Suppressor macrophage treated with lipopolysaccharide for 1 hour (primary cell): Measurements from ENCODE around the gene SELENOF.

ENCODE experiments used
- DNase-seq, 3 donors: peaks; one replicate each; pipeline ENCODE4 v3.0.0-alpha.2; 2020 to 2022

The SELENOF gene

DNA sequence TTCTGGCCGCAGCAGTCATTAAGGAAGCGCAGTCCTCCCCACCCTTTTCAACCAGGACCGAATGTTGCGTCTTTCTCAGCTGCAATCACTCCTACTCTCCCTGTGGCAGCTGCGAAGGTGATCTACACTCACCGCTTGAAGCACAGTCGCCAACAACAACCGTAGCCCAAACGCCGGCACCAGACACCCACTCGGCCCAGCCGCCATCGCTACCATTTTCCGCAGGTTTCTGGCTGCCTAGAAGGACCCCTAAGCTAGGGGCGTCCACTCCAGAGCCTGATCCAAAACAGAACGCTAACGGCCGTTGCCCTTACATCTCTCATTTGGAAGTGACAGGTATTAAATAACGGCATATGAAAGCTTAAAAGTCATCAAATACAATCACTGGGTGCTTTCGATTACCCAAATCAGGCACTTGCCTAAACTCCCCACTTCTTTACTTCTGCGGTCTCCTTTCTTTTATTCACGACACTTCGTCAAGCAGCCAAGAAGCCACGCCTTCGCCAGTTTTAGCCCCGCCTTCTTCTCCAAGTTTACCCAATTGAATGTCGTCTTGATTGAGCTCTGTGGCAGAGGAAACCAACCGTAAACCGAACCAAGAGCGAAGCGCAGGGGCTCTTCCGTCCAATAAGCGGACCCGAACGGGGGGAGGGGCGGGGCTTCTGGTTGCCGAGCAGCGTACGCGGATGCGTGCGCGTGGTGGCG is at the start of gene SELENOF:
TSS of gene SELENOF (minus strand) at position 231 of the 705 bp plus-strand sequence. CDS start at position 216, 15 bp downstream.
- peak; percentile 100 for DNase-seq

DNA sequence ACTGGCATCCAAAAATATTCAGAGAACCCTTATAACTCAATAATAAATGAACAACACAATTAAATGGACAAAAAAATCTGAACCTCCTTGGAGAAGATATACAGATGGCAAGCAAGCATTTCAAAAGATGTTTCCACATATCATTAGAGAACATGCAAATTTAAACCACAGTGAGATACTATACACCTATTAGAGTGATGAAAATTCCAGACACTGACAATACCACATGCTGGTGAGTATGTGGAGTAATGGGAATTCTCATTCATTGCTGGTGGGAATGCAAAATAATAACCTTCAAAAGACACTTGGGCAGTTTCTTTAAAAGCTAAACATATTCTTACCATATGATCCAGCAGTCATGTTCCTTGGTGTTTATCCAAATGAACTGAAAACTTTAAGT is 46.6 kb upstream of the SELENOF start:
- no peak for DNase-seq

DNA sequence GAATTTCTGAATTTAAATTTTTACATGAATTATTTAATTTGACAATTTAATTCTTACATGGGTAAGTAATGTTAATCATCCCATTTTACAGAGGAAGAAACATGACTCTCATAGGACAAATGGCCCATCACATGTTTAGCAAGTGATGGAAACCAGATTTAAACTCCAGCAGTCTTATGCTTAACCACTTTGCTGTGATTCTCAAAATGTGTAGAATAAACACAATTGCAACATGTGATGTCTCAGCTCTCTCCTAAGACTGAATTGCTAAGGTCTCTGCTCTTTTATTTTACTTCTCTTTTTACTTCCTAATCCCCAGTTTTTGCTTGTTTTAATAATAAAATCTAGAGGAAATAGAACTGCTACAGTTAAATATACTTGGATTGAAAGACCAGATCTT is 43.3 kb upstream of the SELENOF start:
- peak in 2 of 3 donors; percentile 18 to 38 for DNase-seq

DNA sequence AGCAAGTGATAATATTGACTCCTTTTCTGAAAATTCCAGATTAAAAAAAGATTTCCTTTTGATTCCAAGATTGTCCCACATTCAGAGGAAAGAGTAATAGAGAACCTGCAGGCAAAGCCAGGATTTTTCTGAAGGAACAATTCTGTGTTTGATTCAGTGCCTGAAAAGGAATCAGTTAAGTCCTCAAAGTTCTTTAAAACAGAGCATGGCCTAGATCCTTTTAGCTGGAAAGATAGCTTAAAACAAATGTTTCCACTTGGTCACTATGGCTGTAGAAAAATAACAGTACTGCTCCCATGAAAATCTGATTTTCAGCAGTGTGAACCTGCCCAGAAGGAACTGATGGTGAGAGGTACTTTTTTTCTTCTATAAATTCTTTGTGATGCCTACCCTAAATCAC is 42.3 kb upstream of the SELENOF start:
- no peak for DNase-seq

DNA sequence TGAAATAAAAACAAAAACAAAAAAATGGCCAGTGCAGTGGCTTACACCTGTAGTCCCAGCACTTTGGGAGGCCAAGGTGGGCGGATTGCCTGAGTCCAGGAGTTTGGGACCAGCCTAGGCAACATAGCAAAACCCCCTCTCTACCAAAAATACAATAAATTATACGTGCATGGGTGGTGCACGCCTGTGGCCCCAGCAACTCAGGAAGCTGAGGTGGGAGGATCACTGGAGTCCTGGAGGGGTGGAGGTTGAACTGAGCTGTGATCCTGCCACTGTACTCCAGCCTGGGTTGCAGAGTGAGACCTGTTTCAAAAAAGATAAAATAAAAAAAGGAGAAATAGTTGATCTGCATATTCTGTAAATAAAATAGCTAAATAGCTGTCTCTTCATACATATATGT is 41.8 kb upstream of the SELENOF start:
- no peak for DNase-seq

DNA sequence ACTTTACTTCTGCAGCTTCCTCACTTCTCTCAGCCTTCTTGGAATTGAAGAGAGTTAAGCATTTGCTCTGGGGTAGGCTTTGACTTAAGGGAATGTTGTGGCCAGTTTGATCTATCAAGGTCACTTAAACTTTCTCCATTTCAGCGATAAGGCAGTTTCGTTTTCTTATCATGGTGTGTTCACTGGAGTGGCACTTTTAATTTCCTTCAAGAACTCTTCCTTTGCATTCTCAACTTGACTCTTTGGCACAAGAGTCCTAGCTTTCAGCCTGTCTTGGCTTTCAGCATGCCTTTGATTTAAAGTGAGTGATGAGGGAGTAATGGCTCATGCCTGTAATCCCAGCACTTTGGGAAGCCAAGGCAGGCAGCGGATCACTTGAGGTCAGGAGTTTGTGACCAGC is 39.2 kb upstream of the SELENOF start:
- DNase-seq, result no peak

DNA sequence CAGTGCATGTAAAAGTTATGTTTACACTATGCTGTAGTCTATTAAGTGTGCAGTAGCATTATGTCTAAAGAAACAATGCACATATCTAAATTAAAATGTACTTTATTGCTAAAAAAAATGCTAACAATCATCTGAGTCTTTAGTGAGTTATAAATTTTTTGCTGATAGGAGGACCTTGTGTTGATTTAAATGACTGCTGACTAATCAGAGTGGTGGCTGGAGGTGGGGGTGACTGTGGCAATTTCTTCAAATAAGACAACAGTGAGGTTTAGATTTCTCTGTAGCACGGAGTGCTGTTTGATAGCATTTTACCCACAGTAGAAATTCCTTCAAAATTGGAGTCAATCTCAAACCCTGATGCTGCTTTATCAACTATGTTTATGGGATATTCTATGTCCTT is 37.5 kb upstream of the SELENOF start:
- DNase-seq, result peak in 1 of 3 donors; percentile 7

DNA sequence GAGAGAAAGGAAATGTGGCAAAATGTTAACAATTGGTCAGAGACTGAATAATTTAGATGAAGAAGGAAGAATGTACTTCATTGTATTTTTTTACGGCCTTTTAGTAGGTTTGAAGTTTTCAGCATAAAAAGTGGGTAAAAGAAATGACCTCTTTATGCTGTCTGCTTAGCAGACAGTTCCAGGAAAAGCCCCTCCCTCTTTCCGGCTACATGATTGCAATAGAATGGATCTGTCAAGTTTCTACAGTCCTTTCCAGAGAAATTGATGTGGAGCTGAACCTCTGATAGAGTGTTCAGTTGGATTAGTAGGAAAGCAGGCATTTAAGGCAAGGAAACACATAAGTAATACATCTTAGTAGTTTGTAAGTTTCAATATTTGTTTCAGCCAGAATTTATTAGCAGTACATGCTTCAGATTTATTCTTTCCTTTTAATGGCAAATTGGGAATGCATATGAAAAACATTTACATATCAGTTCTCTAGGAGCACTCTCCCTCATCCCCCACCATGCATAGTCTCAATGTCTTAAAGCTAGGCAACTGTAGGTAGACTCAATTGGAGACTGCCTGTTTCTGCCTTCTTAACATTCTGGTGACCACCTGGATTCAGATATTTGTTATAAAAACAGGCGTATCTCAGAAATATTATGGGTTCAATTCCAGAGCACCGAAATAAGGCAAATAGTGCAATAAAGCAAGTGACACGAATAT is 36.9 kb upstream of the SELENOF start:
- DNase-seq, result no peak

DNA sequence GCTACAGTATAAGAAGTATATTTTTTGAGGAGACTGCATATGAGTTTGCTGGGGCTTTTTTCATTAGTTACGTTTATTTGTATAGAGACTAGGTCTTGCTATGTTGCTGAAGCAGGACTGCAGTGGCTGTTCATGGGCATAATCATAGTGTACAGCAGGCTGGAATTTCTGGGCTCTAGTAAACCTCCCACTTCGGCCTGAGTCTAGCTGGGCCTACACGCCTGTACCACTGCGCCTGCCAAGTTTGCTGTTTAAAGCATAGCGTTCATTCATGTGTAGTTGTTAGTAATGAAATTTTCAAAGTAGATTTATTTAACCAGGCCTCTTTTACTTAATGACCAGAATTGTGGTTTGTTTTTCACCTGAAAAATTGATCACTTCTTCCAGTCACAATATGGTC is 34.3 kb upstream of the SELENOF start:
- no peak for DNase-seq

DNA sequence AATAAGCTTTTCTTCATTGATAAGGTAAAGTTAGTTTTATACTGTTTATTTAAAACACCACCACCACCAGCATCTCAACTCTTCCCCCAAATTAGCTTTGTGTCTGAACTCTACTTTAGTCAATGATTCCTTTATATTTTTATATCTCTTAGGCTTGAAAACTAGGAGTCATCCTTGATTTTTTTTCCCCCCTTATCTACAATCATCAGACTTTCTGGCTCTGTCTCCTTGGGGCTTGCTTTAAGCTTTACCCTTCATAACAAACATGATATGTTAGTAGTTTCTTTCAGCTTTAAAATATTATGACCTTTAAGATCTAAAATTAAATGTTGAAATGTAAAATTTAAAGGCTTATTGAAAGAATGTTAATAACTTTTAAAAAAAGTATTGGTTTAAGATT is 28.8 kb upstream of the SELENOF start:
- no peak for DNase-seq

DNA sequence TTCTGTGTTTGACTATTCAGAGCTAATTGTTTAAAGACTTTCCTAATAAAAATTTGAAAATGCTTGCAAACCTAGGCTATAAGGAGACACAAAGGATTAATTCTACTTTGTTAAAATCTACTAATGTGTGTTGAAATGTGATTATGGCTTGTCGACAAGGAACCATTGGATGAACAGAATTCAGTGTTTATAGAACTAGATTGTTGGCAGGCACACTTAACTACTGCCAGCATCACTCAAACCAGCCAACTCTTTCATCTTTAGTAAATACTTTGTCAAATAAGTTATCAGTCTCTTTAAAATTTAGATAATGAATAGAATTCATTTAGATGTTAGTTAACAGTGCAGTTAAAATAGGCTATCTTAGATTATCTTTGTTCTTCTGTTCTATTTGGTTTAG is 28.1 kb upstream of the SELENOF start:
- no peak for DNase-seq

DNA sequence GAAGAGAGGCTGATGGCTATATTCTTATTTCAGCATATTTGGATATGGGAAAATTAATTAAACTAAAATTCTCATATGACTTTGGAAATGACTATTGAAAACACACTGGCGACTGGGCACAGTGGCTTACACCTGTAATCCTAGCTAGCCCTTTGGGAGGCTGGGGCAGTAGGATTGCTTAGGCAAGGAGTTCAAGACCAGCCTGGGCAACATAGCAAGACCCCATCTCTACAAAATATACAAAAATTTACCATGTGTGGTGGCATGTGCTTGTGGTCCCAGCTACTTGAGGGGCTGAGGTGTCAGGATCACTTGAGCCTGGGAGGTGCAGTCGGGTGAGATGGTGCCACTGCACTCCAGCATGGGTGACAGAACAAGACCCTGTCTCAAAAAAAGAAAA is 26.7 kb upstream of the SELENOF start:
- no peak for DNase-seq

DNA sequence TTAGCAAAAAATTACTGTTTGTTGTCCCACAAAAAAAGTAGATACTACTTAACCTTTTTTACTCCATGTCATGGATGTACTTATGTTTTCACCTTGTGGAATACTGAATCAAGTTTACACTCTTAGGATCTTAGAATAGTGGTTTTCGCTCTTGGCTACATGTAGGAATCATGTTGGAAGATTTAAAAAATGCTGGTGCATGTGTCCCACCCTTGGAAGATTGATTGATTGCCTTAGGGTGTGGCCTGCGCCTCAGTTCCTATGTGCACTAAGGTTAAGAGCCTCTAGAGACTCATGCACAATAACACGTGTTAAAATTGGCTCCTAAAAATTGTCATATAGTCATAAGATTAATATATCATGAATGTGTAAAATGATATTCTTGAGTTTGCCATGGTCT is 25.5 kb upstream of the SELENOF start:
- DNase-seq, result no peak

DNA sequence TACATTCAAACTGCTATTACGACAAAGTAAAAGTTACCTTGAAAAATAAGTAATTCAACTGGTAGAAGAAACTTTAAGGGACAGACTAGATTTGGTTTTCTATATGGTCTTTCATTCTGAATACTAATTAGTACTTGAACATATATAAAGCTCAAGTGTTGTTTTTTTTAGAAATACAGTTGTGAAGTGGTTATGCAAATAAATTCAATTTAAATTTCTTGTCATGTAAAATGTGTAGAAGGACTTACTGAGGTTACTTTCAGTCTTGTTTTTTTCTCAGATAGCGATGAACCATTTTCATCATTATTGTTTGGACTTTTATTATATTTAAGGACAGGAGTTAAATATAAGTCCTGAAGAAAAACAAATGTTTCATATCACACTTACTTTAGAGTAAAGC is 24.9 kb upstream of the SELENOF start:
- DNase-seq, result no peak

DNA sequence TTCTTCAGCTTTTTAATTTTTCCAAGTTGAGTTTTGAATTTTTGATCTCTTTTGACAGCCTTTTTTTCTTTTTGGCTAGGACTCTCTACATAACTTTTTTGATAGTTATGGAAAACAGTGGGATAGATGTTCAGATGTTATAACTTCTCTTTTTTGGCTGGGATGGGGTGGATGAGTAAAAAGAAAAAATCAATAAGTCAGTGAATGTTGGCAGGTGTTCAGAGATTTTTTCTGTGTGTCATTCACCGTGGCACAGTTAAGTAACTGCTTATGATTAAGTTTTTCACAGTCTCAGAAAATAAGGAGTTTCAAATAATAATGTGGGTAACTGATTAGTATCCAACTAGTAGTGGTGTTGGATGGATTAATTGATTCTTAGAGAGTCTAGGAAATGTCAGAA is 24.5 kb upstream of the SELENOF start:
- no peak for DNase-seq

DNA sequence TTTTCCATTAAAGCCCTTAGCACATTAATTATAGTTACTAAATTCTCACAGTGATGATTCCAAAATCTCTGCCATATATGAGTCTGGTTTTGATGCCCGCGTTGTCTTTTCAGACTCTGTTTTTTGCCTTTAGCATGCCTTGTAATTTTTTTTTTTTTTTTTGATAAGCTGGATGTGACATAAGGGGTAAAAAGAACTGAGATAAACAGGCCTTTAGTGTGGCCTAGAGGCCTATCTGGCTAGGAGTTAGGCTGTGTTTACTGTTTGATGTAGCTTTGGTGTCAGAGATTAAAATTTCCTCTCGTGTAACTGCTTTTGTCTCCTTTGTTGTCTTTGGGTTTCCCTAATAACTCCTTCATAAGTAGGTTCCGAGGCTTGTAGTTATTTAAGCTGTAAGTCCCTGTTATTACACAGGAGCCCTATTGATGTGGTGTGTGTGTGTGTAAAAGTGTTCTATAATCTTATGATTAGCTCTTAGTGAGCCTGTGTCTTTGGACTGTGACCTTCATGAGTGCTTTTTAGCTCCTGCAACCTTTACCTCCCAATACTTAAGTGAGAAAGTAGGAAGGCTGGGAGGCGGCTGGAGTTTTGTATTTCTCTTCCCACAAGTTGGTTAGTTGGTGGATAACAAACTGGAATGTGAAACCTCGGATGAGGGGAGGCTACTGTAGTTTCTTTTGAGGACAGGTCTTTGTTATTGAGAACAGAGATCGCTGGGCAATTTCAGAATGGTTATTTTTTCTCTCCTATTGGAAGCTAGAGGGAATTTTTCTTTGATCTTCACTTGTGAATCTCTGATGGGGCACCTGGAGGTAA is 19.8 kb upstream of the SELENOF start:
- DNase-seq, result no peak

DNA sequence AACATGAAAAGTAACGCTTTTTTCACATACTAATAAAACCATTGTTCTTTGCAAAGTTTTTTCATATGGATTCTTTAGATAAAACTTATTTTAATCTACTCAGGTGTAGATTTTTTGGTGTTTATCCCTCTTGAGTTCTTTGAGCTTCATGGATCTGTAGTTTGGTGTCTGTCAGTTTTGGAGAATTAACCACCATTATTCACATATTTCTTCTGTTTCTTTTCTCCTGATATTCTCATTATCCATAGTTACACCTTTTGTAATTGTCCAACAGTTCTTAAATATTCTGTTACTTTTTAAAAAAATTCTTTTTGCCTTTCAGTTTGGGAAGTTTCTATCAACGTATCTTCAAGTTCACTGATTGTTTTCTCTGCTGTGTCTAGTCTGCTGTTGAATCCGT is 19.1 kb upstream of the SELENOF start:
- no peak for DNase-seq

DNA sequence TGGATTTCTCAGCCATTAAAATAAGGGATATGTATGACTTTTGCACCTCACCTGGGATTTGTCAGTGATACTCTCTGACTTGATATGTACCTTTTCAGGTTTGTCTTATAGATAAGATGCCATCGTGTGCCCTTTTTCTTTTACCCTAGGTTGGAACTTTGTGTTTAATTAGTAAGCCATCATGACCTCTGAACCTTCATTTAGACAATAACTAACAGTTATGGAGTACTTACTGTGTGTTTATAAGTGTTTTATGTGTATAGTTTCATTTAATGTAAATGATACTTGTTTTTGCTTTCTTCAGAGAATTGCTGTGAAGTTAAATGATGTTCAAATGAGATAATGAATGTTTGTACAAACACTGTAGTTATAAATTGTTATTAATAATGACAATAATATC is 14.9 kb upstream of the SELENOF start:
- DNase-seq, result no peak

DNA sequence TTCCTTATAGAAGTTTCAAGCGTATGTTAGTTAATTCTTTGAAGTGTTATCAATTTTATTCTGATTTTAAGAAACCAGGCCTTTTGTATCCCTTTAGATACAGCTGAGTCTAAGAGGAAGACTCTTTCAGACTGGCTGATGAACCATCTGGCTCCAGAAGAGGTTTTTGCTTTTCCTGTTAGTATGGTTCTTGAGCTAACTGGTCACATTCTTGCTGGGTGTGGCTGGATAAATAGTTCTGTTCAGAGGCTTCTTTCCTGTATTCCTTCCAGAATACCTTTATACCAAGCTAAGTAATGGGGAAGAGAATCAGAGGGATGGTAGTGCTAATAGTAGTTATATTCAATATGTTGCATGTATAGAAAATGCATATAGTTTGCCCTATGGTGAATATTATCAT is 13.0 kb upstream of the SELENOF start:
- DNase-seq, result no peak

DNA sequence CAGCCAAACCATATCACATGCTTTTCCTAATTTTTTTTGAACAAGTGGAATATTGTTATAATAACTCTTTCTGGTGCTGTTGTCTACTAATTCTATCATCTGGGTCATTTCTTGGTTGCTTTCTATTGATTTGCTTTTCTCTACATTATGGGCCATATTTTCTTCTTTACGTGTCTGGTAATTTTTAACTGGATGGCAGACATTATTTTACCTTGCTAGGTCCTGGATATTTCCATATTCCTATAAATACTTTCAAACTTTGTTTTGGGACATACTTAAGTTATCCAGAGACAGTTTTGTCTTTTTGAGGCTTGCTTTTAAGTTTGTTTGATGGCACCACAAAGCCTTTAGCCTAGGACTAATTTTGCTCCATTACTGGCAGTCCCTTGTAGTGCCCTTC is 11.8 kb upstream of the SELENOF start:
- DNase-seq, result no peak

DNA sequence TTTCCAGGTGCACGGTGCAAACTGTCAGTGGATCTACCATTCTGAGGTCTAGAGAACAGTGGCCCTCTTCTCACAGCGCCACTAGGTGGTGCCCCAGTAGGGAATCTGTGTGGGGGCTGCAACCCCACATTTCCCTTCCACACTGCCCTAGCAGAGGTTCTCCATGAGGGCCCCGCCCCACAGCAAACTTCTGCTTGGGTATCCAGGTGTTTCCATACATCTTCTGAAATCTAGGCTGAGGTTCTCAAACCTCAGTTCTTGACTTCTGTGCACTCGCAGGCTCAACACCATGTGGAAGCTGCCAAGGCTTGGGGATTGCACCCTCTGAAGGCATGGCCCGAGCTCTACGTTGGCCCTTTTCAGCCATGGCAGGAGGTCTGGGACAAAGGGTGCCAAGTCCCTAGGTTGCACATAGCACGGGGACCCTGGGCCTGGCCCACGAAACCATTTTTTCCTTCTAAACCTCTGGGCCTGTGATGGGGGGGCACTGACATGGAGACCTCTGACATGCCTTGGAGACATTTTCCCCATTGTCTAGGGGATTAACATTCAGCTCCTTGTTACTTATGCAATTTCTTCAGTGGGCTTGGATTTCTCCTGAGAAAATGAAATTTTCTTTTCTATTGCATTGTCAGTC is 10.5 kb upstream of the SELENOF start:
- no peak for DNase-seq

DNA sequence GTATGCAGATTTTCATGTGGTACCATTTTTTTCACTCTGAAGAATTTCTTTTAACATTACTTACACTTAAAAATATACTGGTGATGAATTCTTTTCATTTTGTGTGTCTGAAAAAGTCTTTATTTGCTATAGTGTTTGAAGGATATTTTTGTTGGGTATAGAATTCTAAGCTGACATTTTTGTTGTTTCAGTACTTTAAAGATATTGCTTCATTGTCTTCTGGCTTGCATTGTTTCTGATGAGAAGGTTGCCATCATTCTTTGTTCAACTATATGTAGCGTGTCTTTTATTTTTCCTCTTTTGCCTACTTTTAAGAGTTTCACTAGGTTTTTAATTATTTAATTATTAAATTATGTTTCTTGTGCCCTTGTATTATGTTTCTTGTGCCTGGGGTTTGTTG is 8.5 kb upstream of the SELENOF start:
- DNase-seq, result no peak

DNA sequence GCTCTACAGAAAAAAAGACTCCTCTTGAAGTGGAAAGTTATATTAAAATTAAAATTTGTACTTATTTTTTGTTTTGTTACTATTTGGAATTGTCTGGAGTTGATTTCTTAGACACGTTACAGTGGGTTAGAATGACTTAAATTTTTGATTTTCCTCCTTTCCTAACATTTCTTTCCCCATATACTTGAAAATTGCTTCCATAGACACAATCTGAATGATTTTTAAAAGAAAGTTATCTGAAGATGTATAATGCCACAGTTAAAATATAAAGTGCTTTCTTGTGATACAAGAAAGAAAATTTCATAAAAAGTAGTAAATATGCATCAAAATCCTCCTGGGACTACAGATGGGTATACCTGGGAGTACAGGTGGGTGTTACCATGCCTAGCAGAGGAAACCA is 2.8 kb upstream of the SELENOF start:
- no peak for DNase-seq
